ENCODE measurements around the gene GRB10.
"Not testable (repeated sequence)": the region's sequence is repeated elsewhere in the genome, so short reads cannot be mapped to it uniquely, and the experiment has no call there.

GRB10 gene

DNA sequence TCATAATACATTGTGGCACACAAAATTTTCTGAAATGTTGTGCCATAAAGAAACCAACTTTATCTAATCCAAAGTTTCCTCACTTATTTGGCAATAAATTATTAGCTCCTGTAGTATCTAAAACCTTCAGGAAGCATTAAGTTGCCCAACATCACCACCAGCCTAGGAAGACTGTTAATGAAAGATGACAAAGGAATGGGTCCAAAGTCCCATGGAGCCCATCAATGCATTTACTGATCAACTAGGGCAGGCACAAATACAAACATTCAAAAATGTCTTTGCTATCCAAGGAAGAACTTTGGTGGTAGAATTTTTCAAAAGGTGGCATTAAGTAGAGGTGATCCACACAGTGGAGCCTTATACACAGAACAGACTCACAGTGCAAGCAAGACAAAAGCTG is 4.5 kb downstream of the GRB10 start:
- no peak for DNase-seq (ENCODE audit: low spot score)

DNA sequence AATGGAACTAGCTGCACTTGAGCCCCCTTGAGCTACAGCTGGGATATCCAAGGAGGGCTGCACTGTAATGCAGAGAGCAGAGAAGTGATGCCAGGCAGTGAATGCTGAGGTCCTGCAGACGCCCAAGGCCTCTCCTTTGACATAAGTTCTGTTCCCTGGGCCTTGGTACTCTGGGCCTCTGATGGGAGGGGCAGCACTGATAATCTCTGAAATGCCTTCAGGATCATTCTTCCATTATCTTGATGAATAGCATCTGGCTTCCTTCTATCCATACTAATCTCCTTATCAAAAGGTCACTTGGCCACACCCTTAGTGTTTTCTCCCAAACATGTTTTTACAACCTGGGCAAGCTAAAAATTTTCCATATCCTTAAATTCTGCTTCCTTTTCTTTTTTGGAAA is 6.9 kb downstream of the GRB10 start:
- DNase-seq (ENCODE audit: low spot score) = no peak

- no peak for DNase-seq (ENCODE audit: low spot score)
These were observed 7.5 kb downstream of the GRB10 start for GRCh38 chr7:50775231-50775630.

DNA sequence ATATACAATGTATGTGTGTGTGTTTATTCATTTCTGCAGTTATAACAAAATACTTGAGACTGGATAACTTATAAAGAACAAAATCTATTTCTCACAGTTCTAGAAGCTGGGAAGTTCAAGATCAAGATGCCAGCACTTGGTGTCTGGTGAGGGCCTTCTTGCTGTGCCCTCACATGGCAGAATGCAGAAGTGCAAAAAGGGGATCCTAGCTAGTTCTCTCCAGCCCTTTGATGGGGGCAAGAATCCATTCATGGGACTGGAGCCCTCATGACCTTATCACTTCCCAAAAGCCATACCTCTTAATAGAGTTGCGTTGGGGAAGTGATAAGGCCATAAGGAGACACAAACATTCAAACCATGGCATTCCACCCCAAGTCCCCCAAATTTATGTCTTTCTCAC is 8.4 kb downstream of the GRB10 start:
- no peak for DNase-seq (ENCODE audit: low spot score)

DNA sequence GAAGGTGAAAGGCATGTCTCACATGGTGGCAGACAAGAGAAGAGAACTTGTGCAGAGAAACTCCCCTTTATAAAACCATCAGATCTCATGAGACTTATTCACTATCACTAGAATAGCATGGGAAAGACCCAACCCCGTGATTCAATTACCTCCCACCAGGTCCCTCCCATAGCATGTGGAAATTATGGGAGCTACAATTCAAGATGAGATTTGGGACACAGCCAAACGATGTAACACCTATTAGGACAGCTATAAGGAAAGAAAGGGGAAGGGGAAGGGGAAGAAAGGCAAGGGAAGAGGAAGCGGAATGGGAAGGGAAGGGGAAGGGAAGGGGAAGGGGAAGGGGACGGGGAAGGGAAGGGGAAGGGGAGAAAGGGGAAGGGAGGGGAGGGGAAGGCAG is 9.6 kb downstream of the GRB10 start:
- DNase-seq (ENCODE audit: low spot score) = not testable (repeated sequence)

DNA sequence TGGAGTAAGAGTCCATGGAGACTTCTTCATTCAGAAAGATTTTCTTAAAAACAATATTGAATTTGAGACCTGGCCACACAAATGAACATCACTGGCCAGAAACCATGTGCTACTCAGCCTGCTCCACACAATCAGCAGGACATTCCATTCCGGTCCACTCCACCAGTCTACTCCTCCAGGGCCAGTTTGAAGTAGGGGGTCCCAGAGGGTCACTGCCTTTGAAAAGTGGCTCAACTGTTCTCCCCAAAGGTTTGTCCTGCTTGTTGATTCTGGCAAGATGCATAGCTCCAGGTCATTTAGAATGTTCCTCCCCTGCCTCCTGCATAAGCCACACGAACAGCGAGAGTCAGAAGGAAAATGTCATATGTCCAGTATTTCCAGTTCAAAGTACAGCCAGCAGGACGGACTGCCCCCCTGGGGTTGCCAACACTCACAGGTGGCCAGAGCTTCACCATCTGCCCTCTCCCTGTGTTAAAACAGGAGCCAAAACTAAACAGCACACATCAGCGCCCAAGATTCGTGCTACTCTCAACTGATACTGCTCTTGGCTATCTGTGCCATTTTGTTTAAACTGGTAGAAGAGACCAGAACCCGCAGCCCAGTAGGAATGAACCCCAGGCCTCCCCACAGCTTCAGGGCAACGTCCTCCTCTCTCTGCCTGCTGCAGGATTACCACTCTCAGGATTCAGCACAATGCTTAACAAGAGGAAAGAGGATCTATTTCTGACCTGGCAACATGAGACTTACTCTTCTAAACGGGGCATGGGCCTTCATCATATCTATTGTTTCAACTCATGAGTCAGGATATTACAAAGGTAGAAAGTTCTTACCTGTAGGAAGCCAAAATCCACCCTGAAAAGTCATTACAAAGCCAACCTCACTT is 11.3 kb downstream of the GRB10 start:
- no peak for DNase-seq (ENCODE audit: low spot score)

DNA sequence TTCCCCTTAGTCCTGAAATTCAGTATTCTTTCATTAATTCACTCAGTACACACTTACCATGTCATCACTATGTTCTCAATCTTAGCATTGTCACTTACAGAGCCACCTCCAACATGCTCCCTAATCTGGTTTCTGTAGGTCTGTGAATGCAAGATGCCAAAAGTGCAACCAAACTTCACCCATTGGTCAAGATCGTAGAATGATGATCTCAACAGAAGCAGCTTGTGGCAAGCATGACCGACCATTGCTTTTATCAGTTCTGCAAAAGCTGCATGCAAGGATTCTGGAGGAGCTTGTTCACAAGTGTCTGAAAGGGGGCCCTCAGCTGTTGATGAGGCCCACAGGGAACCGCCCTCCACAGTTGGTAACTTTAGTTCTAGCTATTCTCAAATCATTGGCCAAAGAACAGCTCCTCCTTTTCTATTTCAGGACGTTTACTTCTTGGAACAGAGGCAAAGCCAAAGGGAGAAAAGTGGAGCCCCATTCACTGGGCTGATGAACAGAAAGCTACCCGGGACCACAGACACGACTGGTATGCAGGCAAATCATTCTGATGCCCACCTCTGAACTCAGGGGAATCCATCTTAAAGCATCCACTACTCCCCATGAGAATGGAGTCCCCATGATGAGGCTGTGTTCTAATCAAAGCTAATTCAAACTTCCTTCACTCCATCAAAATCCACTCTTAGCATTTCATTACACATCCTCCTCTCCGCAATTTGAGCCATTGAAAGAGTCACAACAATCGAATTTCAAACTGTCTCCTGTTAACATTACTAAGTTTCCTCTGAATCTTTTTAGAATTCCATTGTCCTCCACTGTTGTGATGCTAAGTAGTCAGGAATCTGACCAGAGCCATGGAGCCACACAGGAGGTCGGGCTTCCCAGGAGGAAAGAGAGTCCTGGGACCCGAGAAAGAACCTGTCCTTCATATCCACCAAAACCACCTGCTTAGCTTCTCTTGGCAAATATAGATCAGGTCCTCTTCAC is 13.9 kb downstream of the GRB10 start:
- DNase-seq (ENCODE audit: low spot score) = no peak

DNA sequence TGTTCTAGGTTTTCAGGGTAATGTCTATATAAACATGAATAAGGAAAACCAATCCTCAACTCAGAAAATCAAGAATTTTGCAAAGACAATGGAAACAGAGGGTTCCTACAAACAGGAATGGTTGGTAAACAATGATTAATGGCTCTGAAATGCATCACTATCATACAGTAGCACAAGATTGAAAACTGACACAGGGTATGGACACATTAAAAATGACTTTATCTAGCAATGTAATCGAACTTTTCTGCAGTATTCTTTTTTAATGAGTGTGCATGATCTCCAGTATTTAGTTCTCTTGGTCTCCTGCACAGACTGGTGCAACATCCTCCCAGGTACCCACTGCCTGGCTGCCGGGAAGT is 15.9 kb downstream of the GRB10 start:
- no peak for DNase-seq (ENCODE audit: low spot score)

DNA sequence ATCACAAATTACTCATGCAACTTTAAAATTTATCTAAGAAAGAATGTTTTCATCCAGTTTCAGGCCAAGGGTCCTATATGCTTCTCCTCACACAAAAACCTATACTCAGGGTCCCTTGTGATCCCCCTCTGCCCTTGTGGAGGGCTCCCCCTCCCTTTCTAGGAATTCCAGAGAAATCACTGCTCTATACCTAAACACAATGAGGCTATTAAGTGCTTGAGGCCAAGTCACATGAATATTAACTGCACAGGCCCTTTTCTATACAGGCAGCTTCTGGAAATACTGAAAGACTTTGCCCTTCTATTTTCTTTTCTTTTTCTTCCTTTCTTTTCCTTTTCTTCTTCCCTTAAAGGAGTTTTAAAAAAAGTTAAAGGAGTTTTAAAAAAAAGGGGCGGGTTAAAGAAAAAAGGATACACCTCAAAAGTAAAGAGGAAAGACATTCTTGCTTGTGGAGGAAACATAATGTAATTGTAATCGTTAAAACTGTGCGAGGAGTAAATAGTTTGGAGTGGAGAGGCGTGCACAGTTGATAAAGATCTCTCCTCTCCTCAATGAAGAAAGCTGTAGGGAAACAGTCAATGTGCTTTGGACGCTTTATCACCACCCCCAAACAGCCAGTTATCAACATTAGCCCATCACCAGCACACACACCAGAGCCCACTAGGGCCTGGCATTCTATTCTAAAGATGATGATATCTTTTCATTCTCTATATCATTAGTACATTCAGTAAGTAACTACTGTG is 16.4 kb downstream of the GRB10 start:
- DNase-seq (ENCODE audit: low spot score) = no peak

GRCh38 chr7:50762337-50762736 is 20.4 kb downstream of the GRB10 start:
- no peak for DNase-seq (ENCODE audit: low spot score)

DNA sequence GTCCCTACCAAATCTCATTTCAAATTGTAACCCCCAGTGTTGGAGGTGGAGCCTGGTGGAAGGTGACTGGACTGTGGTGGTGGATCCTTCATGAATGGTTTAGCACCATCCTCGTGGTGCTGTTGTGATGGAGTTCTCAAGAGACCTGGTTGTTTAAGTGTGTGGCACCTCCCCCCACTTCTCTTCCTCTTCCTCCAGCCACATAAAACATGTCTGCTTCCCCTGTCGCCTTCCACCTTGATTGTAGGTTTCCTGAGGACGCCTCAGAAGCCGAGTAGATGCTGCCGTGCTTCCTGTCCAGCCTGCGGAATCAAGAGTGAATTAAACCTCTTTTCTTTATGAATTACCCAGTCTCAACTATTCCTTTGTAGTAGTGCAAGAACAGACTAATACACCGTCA is 21.0 kb downstream of the GRB10 start:
- DNase-seq (ENCODE audit: low spot score) = no peak

- DNase-seq (ENCODE audit: low spot score) = no peak
These were observed 24.8 kb downstream of the GRB10 start for GRCh38 chr7:50757703-50758390.

DNA sequence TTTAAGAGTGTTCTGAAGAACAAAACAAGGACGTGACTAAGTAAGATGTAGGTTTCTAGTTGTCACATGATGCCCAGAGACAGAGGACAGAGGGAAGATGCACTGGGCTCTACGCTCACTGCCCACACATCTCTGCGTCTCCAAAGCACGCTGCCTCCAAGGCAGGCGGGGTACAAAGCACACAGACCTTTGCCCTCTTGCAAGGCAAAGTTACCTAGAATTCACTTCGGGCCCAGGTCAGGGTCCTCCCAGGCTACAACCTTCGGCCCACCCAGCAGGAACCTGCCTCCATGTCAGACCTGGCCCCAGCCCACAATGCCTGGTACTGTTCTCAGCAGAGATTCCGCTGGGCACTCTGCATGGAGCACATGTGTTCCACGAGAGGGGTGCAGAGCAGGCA is 26.5 kb downstream of the GRB10 start:
- no peak for DNase-seq (ENCODE audit: low spot score)

- DNase-seq (ENCODE audit: low spot score) = no peak
These were observed 28.0 kb downstream of the GRB10 start for GRCh38 chr7:50754684-50755083.

DNA sequence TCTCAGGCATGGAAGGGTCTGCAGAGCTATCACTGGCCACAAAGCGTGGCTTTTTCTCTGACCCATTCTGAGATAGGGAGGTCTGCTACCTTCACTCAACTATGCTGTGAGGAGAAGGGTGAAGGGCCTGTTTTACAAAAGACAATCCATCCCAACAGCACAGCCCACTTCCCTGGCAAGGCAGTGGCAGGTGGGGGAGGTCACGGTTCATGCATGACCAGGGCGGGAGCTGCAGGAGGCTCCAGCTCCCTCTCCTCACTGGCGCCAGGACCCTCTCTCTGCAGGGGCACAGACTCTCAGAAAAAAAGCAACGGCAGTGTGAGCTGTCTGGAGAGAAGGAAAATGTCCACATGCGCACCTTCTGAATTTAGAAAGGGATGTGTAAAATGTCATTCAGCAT is 28.5 kb downstream of the GRB10 start:
- no peak for DNase-seq (ENCODE audit: low spot score)

- no peak for DNase-seq (ENCODE audit: low spot score)
These were observed 30.3 kb downstream of the GRB10 start for GRCh38 chr7:50752422-50752821.

- no peak for DNase-seq (ENCODE audit: low spot score)
These were observed 31.6 kb downstream of the GRB10 start for GRCh38 chr7:50751146-50751545.

GRCh38 chr7:50749896-50750295 is 32.8 kb downstream of the GRB10 start:
- DNase-seq (ENCODE audit: low spot score) = no peak

- DNase-seq (ENCODE audit: low spot score) = no peak
These were observed 34.2 kb downstream of the GRB10 start for GRCh38 chr7:50748472-50748871.

DNA sequence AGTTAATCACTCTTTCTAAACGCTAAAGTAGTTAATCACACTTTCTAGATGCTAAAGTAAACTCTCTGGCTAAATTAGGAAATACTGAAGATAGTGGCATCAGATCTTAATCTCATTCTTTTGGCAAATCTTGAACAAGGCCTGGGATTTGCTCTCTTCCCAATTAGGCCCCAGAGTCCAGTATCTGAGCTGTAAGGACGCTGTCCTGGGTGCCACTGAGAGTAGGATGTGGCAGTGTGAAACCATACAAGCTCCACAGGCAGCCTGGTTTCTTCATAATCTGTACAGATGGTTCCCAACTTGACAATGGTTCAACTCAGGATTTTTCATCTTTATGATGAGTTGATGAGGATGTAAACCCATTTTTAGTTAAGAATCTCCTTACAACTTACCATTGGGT is 36.9 kb downstream of the GRB10 start:
- no peak for DNase-seq (ENCODE audit: low spot score)

GRCh38 chr7:50745336-50745735 is 37.4 kb downstream of the GRB10 start:
- DNase-seq (ENCODE audit: low spot score) = no peak

DNA sequence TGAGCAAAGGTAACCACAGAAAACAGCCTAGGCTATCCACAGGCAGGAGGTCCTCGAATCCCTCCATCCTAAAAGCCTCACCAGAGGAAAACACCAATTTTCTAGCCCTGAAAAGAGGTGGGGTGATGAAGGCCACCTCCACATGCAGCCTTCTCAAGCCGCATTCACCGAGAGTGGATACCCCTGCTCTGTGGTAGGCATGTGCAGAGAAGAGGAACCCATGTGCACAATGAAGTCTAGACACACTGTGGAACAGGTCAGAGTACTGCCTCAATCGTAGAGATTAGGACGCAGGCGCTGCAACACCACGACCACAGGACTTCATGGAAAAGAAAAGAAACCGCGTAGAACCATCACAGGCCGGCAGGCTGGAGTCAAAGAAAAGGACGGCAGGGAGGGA is 38.8 kb downstream of the GRB10 start:
- no peak for DNase-seq (ENCODE audit: low spot score)
